Gastroesophageal sphincter (tissue), 3 donors: Measurements from ENCODE around the gene SPSB4.

Experiments used
- EP300 ChIP-seq: sonication (generic); formaldehyde crosslinking; IDR thresholded peaks from one replicate; pipeline ENCODE4 v1.6.1; 2017; ENCODE audit warnings: antibody characterized with exemption, mild to moderate bottlenecking
- POLR2A ChIP-seq, 2 donors: fragments of 450-650 bp; IDR thresholded peaks; one replicate each; pipeline ENCODE4 v1.6.1; 2017; ENCODE audit warnings: antibody characterized with exemption in 2 of 2, mild to moderate bottlenecking in 2 of 2, moderate library complexity in 1 of 2
- TF ChIP-seq, protein P1 (sequence below), 4 experiments: fragments of 200-600 bp in 2 of 4; fragments of 450-650 bp in 2 of 4; sonication (generic) in 1 of 4; IDR thresholded peaks; one replicate each; pipeline ENCODE4 v1.5.1; 2017 to 2019; ENCODE audit warnings: antibody characterized with exemption in 4 of 4, mild to moderate bottlenecking in 2 of 4, moderate library complexity in 2 of 4

DNA sequence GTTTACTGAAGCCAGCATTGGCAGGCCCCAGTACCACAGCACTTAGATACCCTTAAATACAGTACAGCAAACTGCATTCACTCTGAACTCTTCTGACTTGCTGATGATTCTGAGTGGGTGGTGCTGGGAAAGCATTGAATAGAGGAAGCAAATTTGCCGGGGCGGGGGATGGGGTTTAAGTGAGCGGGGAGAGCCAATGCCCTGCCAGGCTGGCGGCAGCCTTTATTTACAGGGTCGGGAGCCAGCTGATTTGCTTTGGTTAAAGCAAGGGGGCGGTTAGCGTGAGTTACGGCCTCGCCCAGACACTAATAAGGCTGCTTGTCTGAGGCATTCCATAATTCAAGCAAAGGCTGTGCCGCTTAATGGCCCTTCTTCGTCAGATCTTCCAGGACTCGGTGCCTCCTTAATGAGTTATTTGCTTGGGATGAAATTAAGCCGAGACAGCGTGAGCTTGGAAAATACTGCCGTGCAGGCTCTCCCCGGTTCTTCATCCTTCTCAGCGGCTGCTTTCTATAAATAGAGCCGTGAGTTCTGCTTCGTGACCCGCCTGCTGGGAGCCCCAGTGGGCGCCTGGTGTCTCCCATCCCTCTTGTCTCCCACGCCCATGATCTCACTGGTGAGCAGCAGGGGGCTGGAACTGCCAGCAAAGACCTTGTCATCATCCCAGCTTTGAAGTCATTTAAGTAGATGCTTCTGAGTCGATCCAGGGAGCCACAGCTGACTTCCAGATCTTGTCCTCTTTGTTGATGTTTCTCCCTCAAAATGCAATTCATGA is 25.8 kb downstream of the SPSB4 start:
- TF ChIP-seq POLR2A (IDR thresholded peaks at IDR 0.05) (no peak), EP300 (no peak)
- TF ChIP-seq, protein P1, sequence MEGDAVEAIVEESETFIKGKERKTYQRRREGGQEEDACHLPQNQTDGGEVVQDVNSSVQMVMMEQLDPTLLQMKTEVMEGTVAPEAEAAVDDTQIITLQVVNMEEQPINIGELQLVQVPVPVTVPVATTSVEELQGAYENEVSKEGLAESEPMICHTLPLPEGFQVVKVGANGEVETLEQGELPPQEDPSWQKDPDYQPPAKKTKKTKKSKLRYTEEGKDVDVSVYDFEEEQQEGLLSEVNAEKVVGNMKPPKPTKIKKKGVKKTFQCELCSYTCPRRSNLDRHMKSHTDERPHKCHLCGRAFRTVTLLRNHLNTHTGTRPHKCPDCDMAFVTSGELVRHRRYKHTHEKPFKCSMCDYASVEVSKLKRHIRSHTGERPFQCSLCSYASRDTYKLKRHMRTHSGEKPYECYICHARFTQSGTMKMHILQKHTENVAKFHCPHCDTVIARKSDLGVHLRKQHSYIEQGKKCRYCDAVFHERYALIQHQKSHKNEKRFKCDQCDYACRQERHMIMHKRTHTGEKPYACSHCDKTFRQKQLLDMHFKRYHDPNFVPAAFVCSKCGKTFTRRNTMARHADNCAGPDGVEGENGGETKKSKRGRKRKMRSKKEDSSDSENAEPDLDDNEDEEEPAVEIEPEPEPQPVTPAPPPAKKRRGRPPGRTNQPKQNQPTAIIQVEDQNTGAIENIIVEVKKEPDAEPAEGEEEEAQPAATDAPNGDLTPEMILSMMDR (IDR thresholded peaks at IDR 0.05) = no peak
